Right ventricle myocardium superior (tissue), 1 donor: ENCODE results near the gene ARRDC5. TPM values are rescaled to one million over a fixed set of nuclear protein-coding genes. Genes with fewer than 3 reads are reported as not detected.
"Not testable (repeated sequence)": the region's sequence is repeated elsewhere in the genome, so short reads cannot be mapped to it uniquely, and the experiment has no call there.

Experiments used
- ATAC-seq: fragments of 200-7000 bp; cut with Tn5 transposase; one replicate; pipeline ENCODE4 v1.9.1; 2020; ENCODE audit warnings: mild to moderate bottlenecking; ENCODE audit not compliant: poor library complexity
- DNase-seq: peaks from one replicate; pipeline ENCODE4 v3.0.0-alpha.2; 2020
- intact Hi-C: fragments of 100-400 bp; cut with DNase I; formaldehyde crosslinking; loops from one replicate; pipeline ENCODE4 v1.11.2; 2022
- total RNA-seq: library from RNA; stranded (reverse); fragmentation: NEBNext Ultra II Directional; extraction: Animal tissue kit (Norgen Biotek cat#: 25700); gene quantifications from one replicate; pipeline ENCODE4 v1.2.1, GENCODE V29; 2021
- donor health status: DM: no; HTN: yes; CAD: no; lungs with severe emphysema.

The ARRDC5 gene
- total RNA-seq, 1 donor from 2014 or later: not detected

DNA sequence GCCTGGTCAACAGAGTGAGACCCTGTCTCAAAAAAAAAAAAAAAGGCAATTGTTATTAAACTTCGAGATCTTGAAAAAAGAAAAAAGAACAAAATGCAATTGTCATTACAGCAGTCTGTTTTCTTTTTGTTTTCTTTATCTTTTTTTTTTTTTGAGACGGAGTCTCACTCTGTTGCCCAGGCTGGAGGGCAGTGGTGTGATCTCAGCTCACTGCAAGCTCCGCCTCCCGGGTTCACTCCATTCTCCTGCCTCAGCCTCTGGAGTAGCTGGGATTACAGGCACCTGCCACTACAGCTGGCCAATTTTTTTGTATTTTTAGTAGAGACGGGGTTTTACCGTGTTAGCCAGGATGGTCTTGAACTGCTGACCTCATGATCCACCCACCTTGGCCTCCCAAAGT, 19.8 kb downstream of the ARRDC5 start:
- ATAC-seq, DNase-seq, intact Hi-C loops: not testable (repeated sequence)

DNA sequence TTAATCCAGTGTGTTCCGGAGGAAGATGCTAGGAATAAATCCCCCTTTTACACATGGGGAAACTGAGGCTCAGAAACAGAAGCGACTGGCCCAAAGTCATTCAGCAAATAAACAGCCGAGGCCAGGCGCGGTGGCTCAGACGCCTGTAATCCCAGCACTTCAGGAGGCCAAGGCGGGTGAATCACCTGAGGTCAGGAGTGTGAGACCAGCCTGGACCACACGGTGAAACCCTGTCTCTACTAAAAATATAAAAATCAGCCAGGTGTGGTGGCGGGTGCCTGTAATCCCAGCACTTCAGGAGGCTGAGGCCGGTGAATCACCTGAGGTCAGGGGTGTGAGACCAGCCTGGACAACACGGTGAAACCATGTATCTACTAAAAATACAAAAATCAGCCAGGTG, 23.7 kb downstream of the ARRDC5 start:
- DNase-seq: no peak
- ATAC-seq: no peak
- intact Hi-C loops: no loop called here

DNA sequence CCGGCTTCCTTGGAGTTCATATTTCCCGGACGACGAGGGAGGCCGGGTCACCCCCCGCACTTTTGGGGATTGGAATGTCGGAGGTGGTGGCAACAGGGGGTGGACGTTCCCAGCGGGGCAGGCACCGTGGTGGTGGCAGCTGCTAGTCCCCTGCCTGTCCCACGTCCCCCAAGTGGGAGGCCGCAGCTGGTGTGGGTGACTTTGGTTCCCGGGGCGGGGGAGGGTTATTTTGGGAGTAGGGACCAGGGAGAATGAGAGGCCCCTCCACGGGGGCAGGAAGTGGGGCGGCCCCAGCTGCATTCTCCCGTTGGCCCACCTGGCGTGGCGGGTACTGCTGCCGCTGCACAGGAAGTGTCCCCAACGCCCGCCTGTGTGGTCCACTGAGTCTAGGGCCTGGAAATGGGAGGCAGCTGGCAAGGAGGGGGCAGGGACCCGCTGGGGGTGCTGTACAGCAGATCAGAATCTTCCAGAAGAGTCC, 24.2 kb downstream of the ARRDC5 start:
- peak; percentile 71 for DNase-seq
- intact Hi-C loops: no loop called here
- ATAC-seq: peak; percentile 88

DNA sequence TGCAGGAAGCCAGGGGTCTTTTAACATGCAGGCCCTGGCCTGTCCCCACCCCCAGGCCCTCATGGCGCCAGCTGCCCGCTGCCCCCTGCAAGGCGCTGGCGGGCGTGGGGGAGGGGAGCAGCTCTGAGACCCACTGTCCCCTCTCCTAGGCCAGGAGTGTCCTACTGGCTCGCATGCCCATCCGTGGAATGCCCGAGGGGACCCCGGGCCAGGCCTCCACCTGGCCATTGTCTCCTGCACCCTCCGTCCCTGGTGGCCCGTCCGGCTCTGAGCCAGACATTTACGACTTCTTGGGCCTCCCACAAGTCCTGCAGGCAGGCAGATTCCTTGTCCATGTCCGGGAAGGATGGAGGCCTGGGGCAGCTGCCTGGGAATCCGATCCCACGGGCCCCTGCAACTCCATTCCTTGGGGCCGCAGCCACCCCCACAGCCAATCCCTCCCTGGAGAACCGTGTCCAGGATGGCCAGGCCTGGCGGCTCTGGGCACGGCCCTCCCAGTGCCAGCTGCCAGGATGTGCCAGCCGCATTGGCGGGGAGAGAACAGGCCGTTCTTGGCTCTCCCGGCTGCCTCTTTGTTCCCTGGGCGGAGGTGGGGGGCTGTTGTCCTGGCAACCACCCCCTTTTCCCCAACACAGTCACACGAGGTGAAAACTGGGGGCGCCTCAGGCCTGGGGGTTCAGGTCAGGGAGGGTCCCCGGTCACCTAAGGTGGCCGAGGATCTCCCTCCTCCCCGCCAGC, 24.8 kb downstream of the ARRDC5 start:
- intact Hi-C loops: no loop called here
- peak; percentile 95 for ATAC-seq
- DNase-seq: peak; percentile 76

DNA sequence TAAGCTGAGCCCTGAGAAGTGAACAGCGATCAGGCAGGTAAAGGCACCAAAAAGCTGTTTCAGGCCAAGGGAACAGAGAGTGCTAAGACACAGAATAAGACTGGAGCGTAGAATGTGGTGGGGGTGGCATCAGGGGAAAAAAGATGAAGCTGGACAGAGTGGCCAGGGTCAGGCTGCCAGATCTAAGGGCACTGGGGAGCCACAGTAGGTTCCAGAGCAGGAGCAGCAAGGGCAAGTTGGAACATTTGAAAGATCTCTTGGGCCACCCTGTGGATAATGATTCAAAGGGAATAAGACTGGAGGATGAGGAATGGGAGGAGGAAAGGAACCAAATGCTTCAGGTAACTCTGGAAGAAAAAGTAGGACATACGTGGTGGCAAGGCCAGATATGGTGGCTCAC, 28.8 kb downstream of the ARRDC5 start:
- intact Hi-C loops: loop anchor here (5.0 kb wide), 2 partner anchors 38 to 158 kb away; no protein-coding TSS in a partner anchor
- DNase-seq (no peak), ATAC-seq (no peak)

DNA sequence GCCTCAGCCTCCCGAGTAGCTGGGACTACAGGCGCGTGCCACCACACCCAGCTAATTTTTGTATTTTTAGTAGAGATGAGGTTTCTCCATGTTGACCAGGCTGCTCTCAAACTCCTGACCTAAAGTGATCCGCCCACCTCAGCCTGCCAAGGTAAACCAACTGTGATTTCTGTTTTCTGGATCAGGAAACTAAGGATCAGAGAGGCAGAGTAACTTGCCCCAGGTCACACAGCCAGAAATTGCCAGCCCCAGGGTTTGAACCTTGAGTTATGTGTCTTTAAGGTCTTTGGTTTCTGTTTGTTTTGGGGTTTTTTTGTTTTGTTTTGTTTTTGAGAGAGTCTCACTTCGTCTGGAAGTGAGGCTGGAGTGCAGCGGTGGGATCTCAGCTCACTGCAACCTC, 31.0 kb downstream of the ARRDC5 start:
- intact Hi-C loops: loop anchor here (5.0 kb wide), 2 partner anchors 41 to 161 kb away; no protein-coding TSS in a partner anchor
- ATAC-seq: no peak
- no peak for DNase-seq

DNA sequence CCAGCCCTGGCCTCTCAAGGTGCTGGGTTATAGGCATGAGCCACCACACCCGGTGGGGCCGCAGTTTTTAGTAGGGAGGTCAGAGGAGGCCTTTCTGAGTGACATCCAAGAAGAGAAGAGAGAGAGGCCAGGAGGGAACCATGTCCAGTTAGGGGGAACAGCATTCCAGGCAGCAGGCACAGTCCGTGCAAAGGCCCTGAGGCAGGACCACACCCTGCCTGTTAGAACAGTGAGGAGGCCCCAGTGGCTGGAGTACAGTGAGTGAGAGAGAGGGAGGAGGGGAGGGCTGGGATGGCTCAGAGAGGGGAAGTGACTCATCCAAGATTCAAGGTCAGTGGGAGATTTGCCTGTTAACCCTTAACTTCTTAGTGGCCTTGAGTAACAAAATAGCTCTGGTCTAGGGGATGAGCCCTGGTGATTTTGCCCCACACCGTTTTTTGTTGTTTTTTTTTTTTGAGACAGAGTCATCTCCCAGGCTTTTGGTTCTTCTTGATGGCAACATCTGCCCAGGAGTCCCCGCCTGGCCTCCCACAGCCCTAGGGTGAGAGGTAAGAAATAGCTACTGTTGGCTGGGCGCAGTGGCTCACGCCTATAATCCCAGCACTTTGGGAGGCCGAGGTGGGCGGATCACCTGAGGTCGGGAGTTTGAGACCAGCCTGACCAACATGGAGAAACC, 32.5 kb downstream of the ARRDC5 start:
- DNase-seq: peak; percentile 64
- no peak for ATAC-seq
- intact Hi-C loops: loop anchor here (5.0 kb wide), 2 partner anchors 42 to 162 kb away; no protein-coding TSS in a partner anchor

DNA sequence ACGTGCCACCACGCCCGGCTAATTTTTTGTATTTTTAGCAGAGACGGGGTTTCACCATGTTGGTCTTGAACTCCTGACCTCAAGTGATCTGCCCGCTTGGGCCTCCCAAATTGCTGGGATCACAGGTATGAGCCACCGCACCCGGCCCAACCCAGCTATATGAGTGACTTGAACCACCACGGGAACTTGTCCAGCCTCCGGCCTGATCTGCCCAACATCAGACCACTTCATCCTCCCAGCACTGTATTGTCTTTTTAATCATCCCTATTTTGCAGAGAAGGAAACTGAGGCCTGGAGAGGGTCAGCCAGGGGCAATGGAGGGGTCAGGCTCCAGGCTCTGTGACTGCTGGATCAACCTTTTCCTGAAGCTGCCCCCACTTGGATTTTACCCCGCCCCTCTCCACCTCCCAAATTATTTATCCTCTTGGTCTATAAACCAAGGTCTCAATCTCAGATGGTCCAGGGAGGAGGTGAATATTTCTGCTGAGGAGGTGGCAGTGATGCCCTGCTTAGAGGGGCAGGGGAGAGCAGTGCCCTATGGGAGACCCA, 34.3 kb downstream of the ARRDC5 start:
- DNase-seq (no peak), ATAC-seq (no peak)
- intact Hi-C loops: no loop called here

DNA sequence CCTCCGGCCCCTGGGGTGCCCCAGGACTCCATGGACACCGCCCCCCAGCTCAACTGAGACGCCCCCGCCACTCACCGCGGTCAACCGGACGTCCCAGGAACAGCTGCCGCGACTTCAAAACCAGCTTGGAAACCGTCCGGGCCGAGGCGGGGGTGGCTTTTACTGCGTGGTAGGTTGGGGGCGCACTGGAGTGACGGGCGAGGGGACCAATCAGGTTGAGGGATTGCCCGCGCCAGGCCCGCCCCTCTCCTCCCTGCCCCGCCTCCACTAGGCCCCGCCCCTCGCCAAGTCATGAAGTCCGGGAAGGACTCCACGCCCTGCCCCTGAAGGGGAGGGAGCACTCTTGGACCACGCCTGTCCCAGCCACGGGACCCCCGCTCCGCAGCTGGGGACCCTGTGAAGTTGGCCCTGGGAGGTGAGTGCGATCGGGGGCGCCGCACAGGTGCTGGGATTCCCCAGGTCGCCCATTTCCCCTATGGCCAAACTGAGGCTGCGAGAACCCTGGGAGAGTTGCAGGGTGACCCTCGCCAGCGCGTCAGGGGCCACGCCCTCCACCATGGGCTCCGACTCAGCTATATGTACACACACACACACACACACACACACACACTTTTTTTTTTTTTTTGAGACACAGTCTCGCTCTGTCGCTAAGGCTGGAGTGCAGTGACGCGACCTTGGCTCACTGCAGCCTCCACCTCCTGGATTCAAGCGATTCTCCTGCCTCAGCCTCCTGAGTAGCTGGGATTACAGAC, 35.0 kb downstream of the ARRDC5 start, which contains the start of gene PLIN3:
PLIN3 (minus strand) TSS at position 134 of the 752 bp plus-strand sequence. CDS start 6,273 bp downstream, outside the sequence.
- intact Hi-C loops: no loop called here
- peak; percentile 98 for ATAC-seq
- peak; percentile 99 for DNase-seq

DNA sequence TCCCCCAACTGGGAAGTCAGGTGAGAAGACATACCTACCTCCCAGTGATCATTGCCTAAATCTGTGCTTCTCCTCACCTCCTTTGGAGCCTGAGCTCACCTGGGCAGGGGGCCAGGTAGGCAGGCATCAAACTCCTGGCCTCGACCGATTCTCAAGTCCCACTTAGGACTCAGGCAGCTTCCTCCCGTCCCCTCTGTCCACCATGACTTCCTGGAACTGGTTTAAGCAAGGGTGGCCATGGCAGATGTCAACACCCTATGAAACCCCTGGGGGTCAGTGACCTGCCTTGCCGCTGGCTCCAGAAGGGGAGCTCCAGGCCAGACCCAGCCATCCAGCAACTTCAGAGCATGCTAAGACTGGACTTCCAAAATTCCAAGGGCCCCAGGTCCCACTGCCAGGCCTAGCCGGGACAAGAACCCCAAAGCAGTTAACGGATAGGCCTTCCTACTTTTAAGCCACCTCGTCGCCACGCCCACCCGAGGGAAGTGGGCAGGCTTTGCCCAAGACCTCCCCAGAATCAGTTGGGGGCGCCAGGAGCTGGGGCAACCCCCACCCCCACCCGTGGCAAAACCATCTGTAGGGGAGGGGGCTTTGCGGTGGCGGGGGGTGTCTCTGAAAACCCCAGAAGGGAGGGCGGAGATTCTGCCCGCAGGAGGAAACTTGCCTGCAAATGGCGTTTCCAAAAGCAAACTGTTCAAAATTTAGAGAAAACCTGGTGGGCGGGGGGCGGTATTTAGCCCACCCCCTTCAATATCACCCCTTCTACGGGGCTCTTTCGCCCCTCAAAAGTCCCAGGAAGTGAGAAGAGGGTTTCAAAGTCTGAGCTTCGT, 35.9 kb downstream of the ARRDC5 start:
- DNase-seq: peak; percentile 80
- intact Hi-C loops: no loop called here
- ATAC-seq: peak; percentile 35

DNA sequence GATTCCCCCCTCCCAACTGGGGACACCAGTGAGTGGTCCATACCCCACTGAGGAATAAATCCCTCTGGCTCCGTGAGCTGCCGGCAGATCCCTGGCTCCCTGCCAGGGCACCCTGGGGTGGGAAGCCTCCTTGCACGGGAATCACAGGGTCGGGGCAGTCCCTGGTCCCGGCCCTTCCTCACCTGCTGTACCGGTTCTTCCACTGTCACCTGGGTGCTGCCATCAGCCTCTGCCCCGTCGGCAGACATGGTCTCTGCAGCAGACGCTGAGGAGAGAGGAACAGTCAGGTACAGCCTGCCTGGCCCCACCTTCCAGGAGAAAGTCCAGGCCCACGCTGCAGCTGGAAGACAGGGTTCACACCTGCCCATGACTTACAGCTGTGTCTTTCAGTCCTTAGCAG, 41.5 kb downstream of the ARRDC5 start:
- intact Hi-C loops: no loop called here
- DNase-seq (no peak), ATAC-seq (peak; percentile 24)

DNA sequence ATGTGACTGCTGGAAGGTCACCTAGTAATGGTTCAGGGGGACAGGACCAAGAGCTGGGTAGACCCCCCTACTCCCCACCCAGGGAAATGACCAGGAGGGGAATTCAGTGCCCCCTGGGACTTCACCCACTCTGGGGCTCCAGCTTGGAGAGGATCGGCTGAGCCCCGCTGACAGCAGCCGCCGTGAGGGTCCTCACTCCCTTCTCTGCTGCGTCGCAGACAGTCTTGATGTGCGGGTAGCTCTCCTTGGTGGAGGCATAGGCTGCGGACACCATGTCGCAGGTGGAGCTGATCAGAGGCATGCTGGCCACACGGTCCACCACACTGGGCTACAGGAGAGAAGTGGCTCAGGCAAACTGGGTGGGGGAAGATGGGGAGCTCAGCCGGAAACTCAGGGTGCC, 43.0 kb downstream of the ARRDC5 start:
- DNase-seq (no peak), ATAC-seq (no peak)
- intact Hi-C loops: no loop called here

DNA sequence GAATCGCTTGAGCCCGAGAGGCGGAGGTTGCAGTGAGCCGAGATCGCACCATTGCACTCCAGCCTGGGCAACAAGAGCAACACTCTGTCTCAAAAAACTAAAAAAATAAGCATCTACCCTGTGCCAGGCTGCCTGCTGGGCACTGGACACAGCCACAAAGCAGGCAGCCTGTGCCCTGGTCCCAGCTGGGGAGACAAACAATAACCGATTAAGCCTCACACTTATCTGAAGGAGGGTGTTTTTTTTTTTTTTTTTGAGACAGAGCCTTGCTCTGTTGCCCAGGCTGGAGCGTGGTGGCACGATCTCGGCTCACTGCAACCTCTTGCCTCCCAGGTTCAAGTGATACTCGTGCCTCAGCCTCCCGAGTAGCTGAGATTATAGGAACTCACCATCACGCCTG, 46.2 kb downstream of the ARRDC5 start:
- intact Hi-C loops, DNase-seq, ATAC-seq: not testable (repeated sequence)

DNA sequence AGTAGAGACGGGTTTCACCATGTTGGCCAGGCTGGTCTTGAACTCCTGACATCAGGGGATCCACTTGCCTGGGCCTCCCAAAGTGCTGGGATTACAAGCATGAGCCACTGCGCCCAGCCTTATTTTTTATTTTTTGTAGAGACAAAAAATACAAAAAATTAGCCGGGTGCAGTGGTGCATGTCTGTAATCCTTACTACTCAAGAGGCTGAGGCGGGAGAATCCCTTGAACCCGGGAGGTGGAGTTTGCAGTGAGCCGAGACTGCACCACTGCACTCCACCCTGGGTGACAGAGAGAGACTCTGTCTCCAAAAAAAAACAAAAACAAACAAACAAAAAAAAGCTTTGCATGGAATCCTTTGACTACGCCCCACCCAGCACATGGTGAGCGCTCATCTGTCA, 49.2 kb downstream of the ARRDC5 start:
- DNase-seq, ATAC-seq, intact Hi-C loops: not testable (repeated sequence)

DNA sequence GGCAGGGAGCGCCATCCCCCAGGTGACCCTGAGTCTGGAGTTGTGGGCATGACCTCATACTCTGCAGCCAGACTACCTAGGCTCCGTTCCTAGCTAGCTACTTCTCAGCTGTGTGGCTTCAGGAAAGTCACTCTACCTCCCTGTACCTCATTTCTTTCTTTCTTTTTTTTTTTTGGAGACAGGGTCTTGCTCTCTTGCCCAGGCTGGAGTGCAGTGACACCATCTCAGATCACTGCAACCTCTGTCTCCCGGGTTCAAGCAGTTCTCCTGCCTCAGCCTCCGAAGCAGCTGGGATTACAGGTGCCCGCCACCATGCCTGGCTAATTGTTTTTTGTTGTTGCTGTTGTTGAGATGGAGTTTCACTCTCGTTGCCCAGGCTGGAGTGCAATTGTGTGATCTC, 50.2 kb downstream of the ARRDC5 start:
- DNase-seq (no peak), ATAC-seq (peak; percentile 23)
- intact Hi-C loops: no loop called here

DNA sequence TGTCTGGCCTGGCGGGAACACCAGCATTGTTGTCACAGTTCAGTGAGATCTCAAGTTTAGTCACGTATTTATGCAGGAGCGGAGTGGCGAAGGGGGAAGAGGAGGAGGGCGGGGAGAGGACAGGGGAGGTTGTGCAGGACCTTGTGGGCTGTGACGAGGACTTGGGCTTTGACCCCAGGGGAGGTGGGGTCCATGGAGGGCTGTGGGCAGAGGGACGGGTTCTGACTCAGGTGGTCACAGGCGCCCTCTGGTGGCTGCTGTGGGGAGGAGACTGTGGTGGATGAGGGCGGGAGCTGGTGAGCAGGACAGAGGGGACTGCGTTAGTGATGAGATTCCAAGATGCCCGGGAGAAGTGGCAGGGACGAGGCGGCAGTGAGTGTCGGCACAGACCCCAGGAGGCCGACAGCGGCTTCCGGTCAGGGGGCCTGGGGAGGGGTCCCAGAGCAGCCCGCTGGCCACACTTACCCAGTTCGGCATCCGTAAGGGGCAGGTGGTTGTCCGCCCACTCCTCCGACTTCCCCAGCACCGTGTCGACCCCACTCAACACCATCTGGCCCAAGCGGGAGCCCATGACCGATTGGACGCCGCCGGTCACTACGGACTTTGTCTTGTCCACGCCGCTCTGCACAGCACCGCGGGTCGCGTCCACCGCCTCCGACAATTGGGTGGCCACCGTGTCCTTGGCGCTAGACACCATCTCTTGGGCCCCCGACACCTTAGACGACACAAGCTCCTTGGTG, 51.0 kb downstream of the ARRDC5 start:
- intact Hi-C loops: loop anchor here (1.0 kb wide), 1 partner anchor 42 kb away; no protein-coding TSS in a partner anchor
- ATAC-seq: peak; percentile 91
- peak; percentile 88 for DNase-seq

DNA sequence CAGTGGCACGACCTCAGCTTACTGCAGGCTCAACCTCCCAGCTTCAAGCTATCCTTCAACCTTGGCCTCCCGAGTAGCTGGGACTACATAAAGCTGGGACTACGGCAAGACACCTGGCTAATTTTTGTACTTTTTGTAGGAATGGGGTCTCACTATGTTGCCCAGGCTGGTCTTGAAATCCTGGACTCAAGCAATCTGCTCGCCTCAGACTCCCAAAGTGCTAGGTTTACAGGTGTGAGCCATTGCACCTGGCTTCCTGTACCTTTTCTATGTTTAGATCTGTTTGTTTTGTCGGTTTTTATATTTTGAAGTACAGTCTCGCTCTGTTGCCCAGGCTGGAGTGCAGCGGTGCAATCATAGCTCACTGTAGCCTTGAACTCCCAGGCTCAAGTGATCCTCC, 53.7 kb downstream of the ARRDC5 start:
- ATAC-seq (no peak), DNase-seq (no peak)
- intact Hi-C loops: no loop called here
